BLaER1 treated with 17β-estradiol and CSF1 and Interleukin-3, amounts not matched to agents 10 nM and 100 nM (cell line): ENCODE results near the gene DIP2A.

Experiments used
- H3K27ac ChIP-seq, 11 experiments: shearing (Covaris generic); formaldehyde crosslinking; 2 replicates each; pipeline ENCODE4 v1.8.1; 2022
- H3K27me3 ChIP-seq, 11 experiments: shearing (Covaris generic); formaldehyde crosslinking; 2 replicates each; pipeline ENCODE4 v1.8.1; 2022
- H3K36me3 ChIP-seq, 11 experiments: shearing (Covaris generic); formaldehyde crosslinking; 2 replicates each; pipeline ENCODE4 v1.8.1; 2022
- H3K4me1 ChIP-seq, 10 experiments: shearing (Covaris generic); formaldehyde crosslinking; 2 replicates each; pipeline ENCODE4 v1.8.1; 2022
- H3K4me2 ChIP-seq, 11 experiments: shearing (Covaris generic); formaldehyde crosslinking; 2 replicates each; pipeline ENCODE4 v1.8.1; 2022
- H3K4me3 ChIP-seq, 10 experiments: shearing (Covaris generic); formaldehyde crosslinking; 2 replicates each; pipeline ENCODE4 v1.8.1; 2022
- H3K9ac ChIP-seq, 11 experiments: shearing (Covaris generic); formaldehyde crosslinking; 2 replicates each; pipeline ENCODE4 v1.8.1; 2022
- H3K9me3 ChIP-seq, 11 experiments: shearing (Covaris generic); formaldehyde crosslinking; replicated peaks in 1 of 11; 2 replicates each; pipeline ENCODE4 v1.8.1; 2022
- H4K20me1 ChIP-seq, 11 experiments: shearing (Covaris generic); formaldehyde crosslinking; 2 replicates each; pipeline ENCODE4 v1.8.1; 2022
- Cebpa-rat ChIP-seq, 11 experiments: shearing (Covaris generic); IDR thresholded peaks; 2 replicates each; pipeline ENCODE4 v1.8.1; 2022

DIP2A gene

GRCh38 chr21:46596201-46596600 lies 137.5 kb downstream of the DIP2A start:
- peaks cover 0 to 6% (median 0%) of the 10 kb centered on the region in 11 experiments; a peak in 1 of 22 replicates for H3K36me3 ChIP-seq
- peaks cover 0 to 9% (median 3%) of the 10 kb centered on the region in 10 experiments; a peak in 8 of 20 replicates for H3K4me1 ChIP-seq
- no peak overlapping the region for H3K4me3 ChIP-seq
- no peak overlapping the region for H3K4me2 ChIP-seq
- no peak overlapping the region for H3K9ac ChIP-seq
- peaks cover 63 to 76% (median 69%) of the 10 kb centered on the region in 11 experiments for H3K9me3 ChIP-seq
- no peak overlapping the region for H3K27ac ChIP-seq
- H4K20me1 ChIP-seq = no peaks in the 10 kb centered on the region
- no peaks in the 10 kb centered on the region for H3K27me3 ChIP-seq
- no peak for TF ChIP-seq Cebpa-rat (IDR thresholded peaks at IDR 0.05)

GRCh38 chr21:46597031-46597430 lies 138.3 kb downstream of the DIP2A start:
- Histone ChIP-seq H3K4me1 (peaks cover 0 to 14% (median 5%) of the 10 kb centered on the region in 10 experiments; a peak in 10 of 20 replicates), H3K27me3 (no peaks in the 10 kb centered on the region), H4K20me1 (no peaks in the 10 kb centered on the region), H3K9ac (no peak overlapping the region), H3K36me3 (peaks cover 0 to 6% (median 0%) of the 10 kb centered on the region in 11 experiments; a peak in 1 of 22 replicates), H3K9me3 (peaks cover 55 to 67% (median 61%) of the 10 kb centered on the region in 11 experiments), H3K4me3 (no peak overlapping the region), H3K4me2 (no peak overlapping the region), H3K27ac (no peak overlapping the region)
- no peak for TF ChIP-seq Cebpa-rat (IDR thresholded peaks at IDR 0.05)

DNA sequence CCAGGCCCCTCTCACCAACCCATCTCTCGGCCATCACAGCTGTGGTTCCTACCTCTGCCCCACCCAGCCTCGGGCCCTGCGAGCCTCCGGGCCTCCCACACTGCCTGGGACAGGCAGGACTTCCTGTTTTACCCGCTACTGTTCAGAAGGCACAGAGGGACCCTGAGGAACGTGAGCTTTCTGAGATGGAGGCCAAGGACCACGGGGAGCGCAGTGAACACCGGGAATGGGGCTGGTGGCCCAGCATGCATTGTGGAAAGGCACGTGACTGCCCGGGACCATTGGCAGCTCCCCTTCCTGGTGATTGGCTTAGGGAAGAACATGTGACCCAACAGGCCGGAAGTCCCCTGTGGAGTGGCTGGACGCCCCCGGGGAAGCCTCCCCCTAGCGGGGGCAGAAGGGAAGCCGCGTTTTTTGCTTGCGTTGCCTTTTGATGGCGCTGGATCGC lies 139.2 kb downstream of the DIP2A start:
- H3K4me3 ChIP-seq = no peak overlapping the region
- TF ChIP-seq Cebpa-rat (IDR thresholded peaks at IDR 0.05) = no peak
- no peak overlapping the region for H3K27ac ChIP-seq
- H3K4me2 ChIP-seq = no peak overlapping the region
- H3K9me3 ChIP-seq = peaks cover 46 to 59% (median 52%) of the 10 kb centered on the region in 11 experiments
- H3K27me3 ChIP-seq = no peaks in the 10 kb centered on the region
- no peaks in the 10 kb centered on the region for H4K20me1 ChIP-seq
- peaks cover 0 to 6% (median 0%) of the 10 kb centered on the region in 11 experiments; a peak in 1 of 22 replicates for H3K36me3 ChIP-seq
- H3K9ac ChIP-seq = no peak overlapping the region
- H3K4me1 ChIP-seq = peaks cover 0 to 14% (median 7%) of the 10 kb centered on the region in 10 experiments; a peak in 10 of 20 replicates

GRCh38 chr21:46598581-46599572 lies 140.2 kb downstream of the DIP2A start:
- H3K36me3 ChIP-seq = peaks cover 0 to 6% (median 0%) of the 10 kb centered on the region in 11 experiments; a peak in 1 of 22 replicates
- H3K4me2 ChIP-seq = peak overlapping the region in 5 of 11 experiments; percentile 3 to 41 (median 22); a peak in 6 of 22 replicates
- peaks cover 37 to 49% (median 42%) of the 10 kb centered on the region in 11 experiments for H3K9me3 ChIP-seq
- peaks cover 0 to 14% (median 7%) of the 10 kb centered on the region in 10 experiments; a peak in 10 of 20 replicates for H3K4me1 ChIP-seq
- H3K4me3 ChIP-seq = no peak overlapping the region
- no peaks in the 10 kb centered on the region for H4K20me1 ChIP-seq
- H3K9ac ChIP-seq = no peak overlapping the region
- TF ChIP-seq Cebpa-rat (IDR thresholded peaks at IDR 0.05) = no peak
- no peak overlapping the region for H3K27ac ChIP-seq
- H3K27me3 ChIP-seq = no peaks in the 10 kb centered on the region

- H3K27me3 ChIP-seq = no peaks in the 10 kb centered on the region
- no peaks in the 10 kb centered on the region for H3K36me3 ChIP-seq
- no peak for TF ChIP-seq Cebpa-rat (IDR thresholded peaks at IDR 0.05)
- no peak overlapping the region for H3K9ac ChIP-seq
- peaks cover 22 to 35% (median 28%) of the 10 kb centered on the region in 11 experiments for H3K9me3 ChIP-seq
- H3K27ac ChIP-seq = no peak overlapping the region
- peaks cover 9 to 26% (median 16%) of the 10 kb centered on the region in 10 experiments for H3K4me1 ChIP-seq
- H3K4me2 ChIP-seq = no peak overlapping the region
- no peaks in the 10 kb centered on the region for H4K20me1 ChIP-seq
- no peak overlapping the region for H3K4me3 ChIP-seq
Measured at GRCh38 chr21:46600305-46600704, 141.6 kb downstream of the DIP2A start.

DNA sequence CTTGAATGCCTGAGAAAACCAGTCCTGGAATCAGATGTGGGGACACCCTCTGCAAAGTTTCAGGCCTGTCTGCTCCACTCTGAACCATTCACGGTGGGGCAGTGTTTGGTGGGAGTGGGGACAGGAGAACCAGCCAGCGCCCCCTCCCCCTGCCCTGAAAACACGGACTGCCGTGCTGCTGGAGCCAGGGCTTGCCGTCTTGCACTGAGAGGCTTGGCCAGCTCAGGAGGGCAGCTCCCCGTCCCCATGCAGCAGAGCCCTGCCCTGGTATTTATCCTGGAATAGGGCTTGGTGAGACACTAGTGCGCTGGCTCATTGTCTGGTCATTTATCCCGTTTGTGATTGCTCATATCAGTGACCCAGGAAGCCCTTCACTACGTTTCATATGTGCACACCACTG lies 142.3 kb downstream of the DIP2A start:
- no peaks in the 10 kb centered on the region for H3K27me3 ChIP-seq
- TF ChIP-seq Cebpa-rat (IDR thresholded peaks at IDR 0.05) = no peak
- no peak overlapping the region for H3K9ac ChIP-seq
- no peak overlapping the region for H3K4me3 ChIP-seq
- peaks cover 15 to 32% (median 23%) of the 10 kb centered on the region in 10 experiments for H3K4me1 ChIP-seq
- no peaks in the 10 kb centered on the region for H4K20me1 ChIP-seq
- no peaks in the 10 kb centered on the region for H3K36me3 ChIP-seq
- peaks cover 16 to 28% (median 21%) of the 10 kb centered on the region in 11 experiments; a peak in 20 of 22 replicates for H3K9me3 ChIP-seq
- no peak overlapping the region for H3K27ac ChIP-seq
- H3K4me2 ChIP-seq = 0 out of 22 replicates have a peak overlapping the region, but pooled peaks of 1 of the 11 experiments have one; percentile 20

DNA sequence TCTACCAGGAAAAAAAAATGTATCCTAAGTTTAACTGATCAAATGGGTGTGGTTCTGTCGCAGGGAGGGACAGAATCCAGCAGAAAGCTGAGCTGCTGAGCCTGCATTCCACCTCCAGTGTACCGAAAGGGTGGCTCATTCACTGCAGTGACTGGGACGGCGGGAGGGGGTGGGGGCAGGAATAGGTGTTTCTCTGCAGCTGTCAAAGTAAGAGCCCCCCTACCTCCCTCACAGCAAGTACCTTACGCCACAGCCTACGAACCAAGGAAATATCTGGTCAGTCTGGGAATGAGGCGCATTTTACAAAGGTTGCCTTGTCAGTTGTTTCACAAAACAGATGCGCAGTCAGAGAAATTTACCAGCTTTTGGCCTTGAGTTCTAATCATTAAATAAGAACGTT lies 144.5 kb downstream of the DIP2A start:
- no peaks in the 10 kb centered on the region for H4K20me1 ChIP-seq
- H3K27ac ChIP-seq = no peak overlapping the region
- H3K36me3 ChIP-seq = no peaks in the 10 kb centered on the region
- no peak overlapping the region for H3K4me3 ChIP-seq
- peaks cover 0 to 6% (median under 1%) of the 10 kb centered on the region in 11 experiments; a peak in 7 of 22 replicates for H3K9me3 ChIP-seq
- H3K27me3 ChIP-seq = no peaks in the 10 kb centered on the region
- TF ChIP-seq Cebpa-rat (IDR thresholded peaks at IDR 0.05) = no peak
- no peak overlapping the region for H3K9ac ChIP-seq
- H3K4me2 ChIP-seq = no peak overlapping the region
- peaks cover 28 to 51% (median 39%) of the 10 kb centered on the region in 10 experiments for H3K4me1 ChIP-seq

GRCh38 chr21:46604329-46604974 lies 145.8 kb downstream of the DIP2A start:
- Histone ChIP-seq H4K20me1 (no peaks in the 10 kb centered on the region), H3K27me3 (no peaks in the 10 kb centered on the region), H3K9ac (no peak overlapping the region), H3K4me2 (peak overlapping the region in 9 of 11 experiments; percentile 80 to 90 (median 85); a peak in 15 of 22 replicates), H3K4me3 (no peak overlapping the region), H3K9me3 (no peaks in the 10 kb centered on the region), H3K4me1 (peaks cover 23 to 52% (median 35%) of the 10 kb centered on the region in 10 experiments), H3K36me3 (no peaks in the 10 kb centered on the region), H3K27ac (peak overlapping the region in 4 of 11 experiments; percentile 41 to 63 (median 62); a peak in 4 of 22 replicates)
- peak in 3 of 11 experiments; percentile 23 to 78 (median 42); a peak in 5 of 22 replicates for TF ChIP-seq Cebpa-rat (IDR thresholded peaks at IDR 0.05)
